Skin epidermis (tissue), 12 donors: Measurements from ENCODE around the gene SFTPA2.
"Not testable (repeated sequence)": the region's sequence is repeated elsewhere in the genome, so short reads cannot be mapped to it uniquely, and the experiment has no call there.

ENCODE experiments used
- H3K27ac ChIP-seq, 21 experiments: fragments of 200-600 bp; sonication (generic) in 11 of 21; one replicate each; pipeline ENCODE4 v1.5.0; 2020; ENCODE audit warnings: mild to moderate bottlenecking in 3 of 21, inconsistent platforms in 2 of 21, moderate library complexity in 2 of 21
- H3K4me3 ChIP-seq, 7 experiments: fragments of 200-600 bp; sonication (generic) in 2 of 7; one replicate each; pipeline ENCODE4 v1.5.0; 2020; ENCODE audit warnings: inconsistent platforms in 2 of 7, mild to moderate bottlenecking in 2 of 7, moderate library complexity in 1 of 7

SFTPA2 gene

DNA sequence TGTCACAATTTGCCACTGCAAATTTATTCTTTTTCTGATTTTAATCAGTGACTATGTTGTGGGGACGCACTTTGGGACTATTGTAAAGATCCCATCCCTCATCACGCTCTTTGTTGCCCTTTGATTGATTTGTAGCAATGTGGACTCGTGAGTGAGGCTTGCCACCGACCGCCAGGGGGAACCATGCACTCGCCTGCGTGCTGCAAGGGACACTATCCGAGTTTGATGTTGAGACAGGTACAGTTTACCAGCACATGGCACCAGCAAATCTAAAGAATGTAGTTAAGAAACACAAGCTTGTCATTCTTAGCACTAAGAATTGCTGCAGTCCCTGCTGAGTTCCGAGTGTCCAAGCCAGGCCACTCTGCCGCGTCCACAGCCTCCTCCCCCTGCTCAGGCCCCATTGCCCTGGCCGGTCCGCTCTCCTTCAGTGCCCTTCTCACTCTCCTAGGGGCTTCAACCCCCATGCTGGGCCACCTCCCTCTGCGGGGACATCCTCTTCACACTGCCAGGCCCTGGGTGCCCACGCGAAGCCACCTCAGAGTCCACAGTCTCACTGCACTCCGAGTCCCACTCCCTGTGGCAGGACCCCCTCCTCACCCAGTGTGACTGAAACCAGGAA lies 2.0 kb upstream of the SFTPA2 start:
- no peak overlapping the region for H3K4me3 ChIP-seq
- no peak overlapping the region for H3K27ac ChIP-seq

DNA sequence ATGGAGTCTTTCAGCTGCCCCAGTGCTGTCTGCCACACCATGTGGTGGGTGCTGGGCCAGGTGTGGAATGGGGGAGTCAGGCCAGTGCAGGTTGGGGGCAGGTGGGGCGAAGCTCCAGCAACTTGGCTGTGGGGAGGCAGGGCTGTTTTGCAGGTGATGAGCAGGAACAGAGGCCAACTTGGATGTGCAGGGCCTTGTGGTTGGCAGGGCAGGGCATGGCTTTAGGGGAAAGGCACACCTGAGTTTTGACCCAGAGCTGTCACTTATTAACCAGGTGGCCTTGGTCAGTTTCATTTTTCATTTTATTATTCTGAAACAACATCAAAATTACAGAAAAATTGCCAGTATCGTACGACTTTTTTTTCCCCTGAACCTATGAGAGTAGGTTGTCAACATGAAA lies 1.1 kb upstream of the SFTPA2 start:
- Histone ChIP-seq H3K27ac (no peak overlapping the region), H3K4me3 (no peak overlapping the region)

DNA sequence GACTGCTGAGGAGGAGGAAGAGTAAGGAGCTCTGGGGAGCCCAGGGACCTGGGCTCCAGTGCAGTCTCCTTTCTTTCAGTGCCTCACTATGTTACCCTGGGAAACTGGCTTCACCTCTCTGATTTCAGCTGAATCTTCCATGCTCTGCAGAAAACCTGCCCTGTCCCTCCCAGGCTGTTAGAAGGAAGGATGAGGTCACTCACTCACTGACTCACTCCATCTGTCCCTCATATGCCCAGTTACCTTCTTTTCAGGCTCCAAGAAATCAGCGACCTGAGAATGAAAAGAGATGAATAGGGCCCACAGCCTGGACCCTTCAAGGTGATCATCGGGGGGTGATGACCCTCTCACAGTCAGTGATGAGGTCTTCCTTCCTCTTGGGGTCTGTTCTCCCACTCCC lies 481 bp downstream of the SFTPA2 start:
- H3K4me3 ChIP-seq: no peak overlapping the region
- no peak overlapping the region for H3K27ac ChIP-seq

DNA sequence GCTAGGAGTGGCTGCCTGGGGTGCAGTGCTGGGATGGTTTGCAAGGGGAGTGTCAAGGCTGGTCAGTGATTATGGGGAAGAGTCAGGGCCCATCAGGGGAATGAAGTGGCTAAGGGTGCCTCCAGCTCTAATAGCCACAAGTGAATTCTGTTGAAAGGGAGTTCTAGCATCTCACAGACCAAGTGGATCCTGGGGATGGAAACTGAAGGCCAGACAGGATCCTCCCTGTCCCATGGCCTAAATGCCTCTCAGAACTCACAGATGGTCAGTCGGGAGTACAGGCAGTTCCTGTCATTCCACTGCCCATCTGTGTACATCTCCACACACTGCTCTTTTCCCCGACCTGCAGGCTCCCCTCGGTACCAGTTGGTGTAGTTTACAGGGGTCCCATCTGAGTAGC lies 3.2 kb downstream of the SFTPA2 start:
- H3K4me3 ChIP-seq, H3K27ac ChIP-seq: not testable (repeated sequence)

DNA sequence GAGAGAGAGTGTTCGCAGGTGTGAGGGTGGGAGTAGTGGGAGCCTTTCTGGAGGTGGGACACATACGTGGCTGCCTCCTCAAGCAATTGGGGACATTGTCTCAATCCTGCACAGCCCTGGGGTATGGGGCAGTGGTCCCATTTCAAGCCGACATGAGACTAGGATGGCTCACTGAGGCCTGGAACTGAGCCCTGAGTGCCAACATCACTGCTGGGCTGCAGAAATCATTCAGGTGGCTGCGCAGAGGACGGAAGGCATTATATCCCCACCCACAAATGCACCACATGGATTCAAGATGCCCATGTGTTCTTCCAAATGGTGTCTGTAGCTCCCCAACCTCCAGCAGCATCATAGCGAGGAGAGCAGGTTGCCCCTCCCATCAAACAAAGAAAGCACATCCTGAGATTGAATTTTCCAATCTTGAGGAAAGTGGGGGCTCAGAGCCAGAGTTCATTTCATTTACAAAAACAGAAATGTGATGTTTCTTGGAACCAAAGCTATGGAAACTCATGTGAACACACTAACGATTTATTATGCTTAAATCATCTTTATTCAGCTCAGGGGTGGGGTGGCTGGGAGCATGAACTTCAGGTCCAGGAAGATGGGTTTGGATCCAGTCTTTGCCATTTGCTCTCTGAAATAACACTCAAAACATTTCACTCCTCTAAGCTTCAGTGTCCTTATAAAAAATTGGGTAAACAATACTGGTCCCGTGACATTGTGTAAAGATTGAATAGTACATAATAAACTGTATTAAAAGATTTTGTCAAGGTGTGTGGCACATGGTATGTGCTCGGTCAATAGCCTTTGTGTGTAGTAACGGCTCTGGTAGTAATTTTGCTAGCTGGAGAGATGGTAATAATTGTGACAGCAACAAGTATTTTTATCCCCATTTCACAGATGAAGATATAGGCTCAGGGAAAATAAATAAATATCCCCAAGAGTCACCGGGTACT lies 4.6 kb downstream of the SFTPA2 start:
- H3K4me3 ChIP-seq: no peak overlapping the region
- H3K27ac ChIP-seq: no peak overlapping the region

DNA sequence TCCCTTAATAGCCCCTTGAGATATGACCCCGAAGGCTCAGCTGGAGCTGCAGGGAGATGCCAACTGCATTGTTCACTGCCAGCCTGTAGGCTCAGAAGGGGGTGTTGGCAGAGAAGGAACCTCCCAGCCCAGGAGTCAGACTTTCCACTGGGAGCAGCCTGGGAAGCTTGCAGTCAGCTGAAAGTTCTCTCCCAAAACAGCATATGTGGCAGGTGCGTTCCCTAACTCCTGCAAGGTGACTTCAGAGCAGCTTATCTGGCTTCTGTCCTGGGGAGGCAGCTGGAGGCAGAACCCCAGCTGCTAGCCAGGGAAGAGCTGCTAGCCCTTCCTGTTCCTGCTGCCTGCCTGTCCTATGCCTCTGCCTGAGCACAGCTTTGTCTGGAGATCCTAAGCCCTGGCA lies 8.1 kb downstream of the SFTPA2 start:
- H3K4me3 ChIP-seq: no peak overlapping the region
- no peak overlapping the region for H3K27ac ChIP-seq

DNA sequence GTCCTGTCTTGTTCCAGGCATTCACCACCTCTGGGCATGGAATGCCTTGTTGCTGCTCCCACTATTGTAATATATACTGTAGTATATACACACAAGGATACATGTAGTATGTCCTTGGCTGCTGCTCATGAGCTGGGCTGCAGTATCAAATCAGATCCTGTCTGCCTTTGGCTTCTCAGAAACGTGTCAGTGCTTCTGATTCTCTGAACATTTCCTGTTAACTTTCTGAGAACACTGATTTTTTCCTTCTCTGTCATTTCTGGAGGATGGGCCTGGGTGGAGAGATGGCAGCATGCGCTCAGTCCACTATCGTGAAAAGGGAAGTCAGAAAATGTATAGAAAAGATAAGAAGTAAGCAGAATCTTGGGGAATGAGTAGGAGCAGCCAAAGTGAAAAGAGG lies 12.2 kb downstream of the SFTPA2 start:
- Histone ChIP-seq H3K4me3 (no peak overlapping the region), H3K27ac (no peak overlapping the region)

DNA sequence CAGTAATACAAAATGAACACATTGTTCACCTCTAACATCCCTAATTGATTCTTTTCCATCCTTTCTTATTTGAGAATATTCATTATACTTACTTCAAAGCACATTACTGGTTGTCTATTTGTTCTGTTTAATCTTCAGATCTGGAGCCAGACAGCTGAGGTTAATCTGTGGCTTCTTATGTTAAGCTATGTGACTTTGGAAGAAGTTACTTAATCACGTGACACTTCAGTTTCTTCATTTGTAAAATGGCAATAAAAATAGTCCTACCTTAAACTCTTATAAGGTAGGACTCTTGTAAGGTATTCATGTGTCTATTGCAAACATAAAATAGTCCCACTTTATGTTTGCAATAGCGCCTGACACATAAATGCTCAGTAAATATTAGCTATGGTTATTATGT lies 13.1 kb downstream of the SFTPA2 start:
- H3K27ac ChIP-seq, H3K4me3 ChIP-seq: not testable (repeated sequence)

DNA sequence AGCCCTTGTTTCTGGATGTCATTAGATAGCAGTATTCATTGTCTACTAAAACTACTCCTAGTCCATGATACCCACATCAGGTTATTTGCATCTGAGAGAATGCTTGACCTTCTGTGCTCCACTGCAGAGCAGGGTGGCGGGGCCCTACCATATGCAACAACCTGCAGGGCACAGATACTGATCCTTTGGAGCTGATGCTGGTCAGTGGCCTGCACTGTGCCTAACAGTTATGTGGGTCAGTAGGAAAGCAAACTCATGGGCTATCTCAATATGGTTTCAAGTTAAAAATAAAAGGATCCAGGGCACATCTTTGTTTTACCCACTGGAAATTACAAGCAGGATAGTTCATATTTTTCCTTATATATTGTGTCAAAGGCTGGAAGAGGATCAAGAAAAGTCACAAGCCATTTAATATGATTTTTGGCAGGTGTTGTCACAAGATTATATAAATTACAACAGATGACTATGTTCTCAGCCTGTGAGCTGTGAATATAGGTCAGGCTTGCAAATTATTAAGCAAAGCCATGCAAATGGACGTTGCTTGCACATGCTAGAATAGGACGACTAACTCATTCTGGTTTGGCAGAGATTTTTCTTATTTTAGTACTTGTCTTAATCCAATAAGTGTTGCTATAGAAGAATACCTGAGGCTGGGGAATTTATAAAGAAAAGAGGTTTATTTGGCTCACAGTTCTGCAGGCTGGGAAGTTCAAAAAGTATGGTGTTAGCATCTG lies 15.1 kb downstream of the SFTPA2 start:
- not testable (repeated sequence) for H3K4me3 ChIP-seq

DNA sequence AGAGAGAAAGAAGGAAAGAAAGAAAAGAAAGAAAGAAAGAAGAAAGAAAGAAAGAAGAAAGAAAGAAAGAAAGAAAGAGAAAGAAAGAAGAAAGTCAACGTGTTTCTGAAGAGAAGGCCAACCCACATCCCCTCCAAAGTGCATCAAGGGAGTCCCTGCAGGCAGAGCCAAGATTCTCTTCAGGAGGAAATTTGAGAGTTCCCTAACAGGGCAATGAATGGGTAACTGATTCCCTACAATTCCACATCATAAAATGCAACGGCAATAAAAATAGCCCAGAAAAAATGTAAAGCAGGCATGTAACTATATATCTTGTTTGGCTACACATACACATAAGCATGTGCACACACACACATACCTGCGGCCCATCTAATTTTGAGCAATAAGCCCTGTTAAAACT lies 15.8 kb downstream of the SFTPA2 start:
- not testable (repeated sequence) for H3K27ac ChIP-seq, H3K4me3 ChIP-seq

More for the DNA sequence above, 15.1 kb downstream of the SFTPA2 start:
- not testable (repeated sequence) for H3K27ac ChIP-seq

DNA sequence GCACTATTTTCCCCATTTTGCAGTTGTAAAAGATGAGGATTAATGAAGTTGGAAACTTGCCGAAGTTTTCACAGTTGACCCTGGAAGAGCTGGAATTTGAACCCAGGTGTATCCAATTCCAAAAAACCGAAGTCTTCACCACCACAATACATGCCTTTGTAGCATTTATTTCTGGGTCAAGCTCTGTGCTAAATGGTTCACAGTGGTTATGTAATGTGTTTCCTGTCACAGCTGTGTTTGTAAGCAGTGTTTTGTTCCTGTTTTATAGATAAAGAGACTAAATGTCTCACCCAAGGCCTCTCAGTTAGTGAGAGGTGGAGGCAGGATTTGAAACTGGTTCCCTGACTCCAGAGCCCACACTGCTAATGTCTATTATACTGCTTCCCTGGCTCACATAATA lies 17.6 kb downstream of the SFTPA2 start:
- no peak overlapping the region for H3K27ac ChIP-seq
- no peak overlapping the region for H3K4me3 ChIP-seq

DNA sequence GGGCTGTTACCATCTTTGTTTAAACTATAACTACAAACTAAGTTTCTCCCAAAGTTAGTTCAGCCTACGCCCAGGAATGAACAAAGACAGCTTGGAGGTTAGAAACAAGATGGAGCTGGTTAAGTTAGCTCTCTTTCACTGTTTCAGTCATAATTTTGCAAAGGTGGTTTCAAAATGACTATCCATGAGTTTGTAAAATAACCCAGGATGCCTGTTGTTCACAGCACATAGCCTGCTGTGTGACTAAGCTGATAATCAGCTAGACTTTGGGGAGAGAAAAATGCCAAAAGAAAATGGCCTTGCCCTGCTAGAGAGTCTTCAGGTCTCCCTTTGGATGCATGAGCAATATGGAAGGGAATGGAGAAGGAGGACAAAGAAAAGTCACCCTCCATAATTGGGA lies 19.3 kb downstream of the SFTPA2 start:
- H3K27ac ChIP-seq, H3K4me3 ChIP-seq: not testable (repeated sequence)

DNA sequence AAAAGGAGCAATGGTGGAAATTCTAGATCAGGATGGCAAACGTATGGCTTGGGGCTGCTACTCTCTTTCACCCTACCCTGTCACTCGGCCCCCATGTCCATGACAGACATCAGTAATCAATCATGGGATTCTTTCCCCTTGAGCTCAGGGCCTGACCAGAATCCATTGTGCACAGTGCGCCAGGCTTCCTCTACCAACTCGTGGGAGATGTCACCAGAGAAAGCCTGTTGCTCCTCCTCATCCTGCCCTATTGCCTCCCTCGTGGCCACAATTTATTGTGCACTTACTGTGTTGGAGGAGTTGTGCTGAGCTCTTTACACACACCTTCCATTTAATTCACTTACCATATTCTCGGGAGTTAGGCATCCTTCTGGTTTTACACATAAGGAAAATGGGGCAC lies 21.9 kb downstream of the SFTPA2 start:
- not testable (repeated sequence) for H3K4me3 ChIP-seq, H3K27ac ChIP-seq

DNA sequence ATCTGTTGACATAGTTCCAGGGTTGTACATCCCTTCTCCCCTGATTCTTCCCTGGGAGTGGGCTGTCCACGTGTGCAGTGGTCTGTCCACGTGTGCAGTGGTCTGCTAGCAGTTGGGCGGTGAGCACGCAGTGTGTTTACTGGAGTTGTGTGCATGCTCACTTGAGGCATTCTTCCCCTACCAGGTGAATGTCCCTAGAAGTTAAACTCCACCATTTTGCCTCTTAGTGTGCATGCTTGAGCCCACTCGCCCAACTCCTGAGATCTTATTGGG lies 26.4 kb downstream of the SFTPA2 start:
- not testable (repeated sequence) for H3K4me3 ChIP-seq, H3K27ac ChIP-seq

DNA sequence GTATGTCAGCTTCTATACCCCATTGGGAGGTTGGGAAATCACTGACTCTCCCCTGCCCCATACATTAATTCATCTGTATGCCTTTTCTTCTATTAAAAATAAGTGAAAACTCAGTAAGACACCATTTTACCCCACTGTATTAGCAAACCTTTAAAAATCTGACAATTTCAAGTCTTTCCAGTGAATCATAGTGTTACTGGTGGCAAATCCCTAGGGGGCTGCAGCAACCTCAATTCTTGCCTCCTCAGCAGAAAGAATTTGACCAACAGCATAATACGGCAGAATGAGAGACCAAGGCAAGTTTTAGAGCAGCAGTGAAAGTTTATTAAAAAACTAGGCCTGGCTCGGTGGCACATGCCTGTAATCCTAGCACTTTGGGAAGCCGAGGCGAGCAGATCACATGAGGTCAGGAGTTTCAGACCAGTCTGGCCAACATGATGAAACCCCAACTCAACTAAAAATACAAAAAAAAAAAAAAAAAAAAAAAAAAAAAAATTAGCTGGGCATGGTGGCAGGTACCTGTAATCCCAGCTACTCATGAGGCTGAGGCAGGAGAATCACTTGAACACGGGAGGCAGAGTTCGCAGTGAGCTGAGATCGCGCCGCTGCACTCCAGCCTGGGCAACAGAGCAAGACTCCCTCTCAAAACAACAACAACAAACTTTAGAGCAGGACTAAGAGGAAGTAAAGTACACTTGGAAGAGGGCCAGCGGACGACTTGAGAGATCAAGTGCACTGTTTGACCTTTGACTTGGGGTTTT lies 26.9 kb downstream of the SFTPA2 start:
- H3K4me3 ChIP-seq, H3K27ac ChIP-seq: not testable (repeated sequence)

DNA sequence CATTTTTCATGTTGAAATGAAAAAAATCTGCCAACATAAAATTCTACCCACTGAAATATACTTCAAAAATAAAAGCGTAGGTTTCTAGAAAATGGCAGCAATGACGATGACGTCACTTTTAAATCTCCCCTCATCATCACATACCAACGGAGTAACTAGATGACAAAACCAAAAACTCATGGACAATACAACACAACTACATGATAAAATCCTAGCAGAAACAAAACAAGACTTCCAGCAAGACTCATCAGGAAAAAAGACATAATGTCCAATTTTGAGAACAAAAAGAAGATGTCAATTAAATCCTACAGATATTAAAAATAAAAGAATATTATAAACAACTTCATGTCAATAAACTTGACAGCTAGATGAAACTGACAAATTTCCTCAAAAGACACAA lies 31.9 kb downstream of the SFTPA2 start:
- H3K4me3 ChIP-seq, H3K27ac ChIP-seq: not testable (repeated sequence)

DNA sequence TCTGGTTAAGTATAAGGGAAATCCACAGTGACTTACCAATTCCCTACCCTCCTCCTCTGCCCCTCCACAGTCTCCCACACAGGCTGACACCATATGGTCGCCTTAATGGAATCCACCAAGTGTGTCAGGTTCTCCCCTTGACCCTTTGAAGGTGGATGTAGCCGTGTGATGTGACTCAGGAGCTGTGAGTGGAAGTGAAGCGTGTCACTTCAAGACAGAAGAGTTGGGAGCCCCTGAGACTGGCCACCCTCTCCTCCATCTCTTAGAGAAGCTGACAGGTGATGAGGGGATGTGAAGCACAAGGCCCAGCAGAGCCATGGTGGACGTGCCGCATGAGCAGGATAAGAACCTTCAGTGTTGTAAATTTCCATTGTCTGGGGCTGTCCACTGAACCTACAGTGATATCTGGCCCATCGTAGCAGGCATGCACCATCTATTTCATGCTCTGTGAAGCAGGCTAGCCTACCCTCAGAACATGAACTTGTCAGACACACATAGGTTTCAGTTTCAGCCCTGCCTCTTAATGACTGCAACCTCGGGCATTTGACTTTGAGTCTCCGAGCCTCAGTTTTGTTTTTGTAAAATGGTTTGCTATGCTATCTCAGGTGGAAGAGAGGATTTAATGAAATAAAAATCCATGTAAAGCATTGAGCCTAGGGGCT lies 35.0 kb downstream of the SFTPA2 start:
- H3K4me3 ChIP-seq, H3K27ac ChIP-seq: not testable (repeated sequence)

DNA sequence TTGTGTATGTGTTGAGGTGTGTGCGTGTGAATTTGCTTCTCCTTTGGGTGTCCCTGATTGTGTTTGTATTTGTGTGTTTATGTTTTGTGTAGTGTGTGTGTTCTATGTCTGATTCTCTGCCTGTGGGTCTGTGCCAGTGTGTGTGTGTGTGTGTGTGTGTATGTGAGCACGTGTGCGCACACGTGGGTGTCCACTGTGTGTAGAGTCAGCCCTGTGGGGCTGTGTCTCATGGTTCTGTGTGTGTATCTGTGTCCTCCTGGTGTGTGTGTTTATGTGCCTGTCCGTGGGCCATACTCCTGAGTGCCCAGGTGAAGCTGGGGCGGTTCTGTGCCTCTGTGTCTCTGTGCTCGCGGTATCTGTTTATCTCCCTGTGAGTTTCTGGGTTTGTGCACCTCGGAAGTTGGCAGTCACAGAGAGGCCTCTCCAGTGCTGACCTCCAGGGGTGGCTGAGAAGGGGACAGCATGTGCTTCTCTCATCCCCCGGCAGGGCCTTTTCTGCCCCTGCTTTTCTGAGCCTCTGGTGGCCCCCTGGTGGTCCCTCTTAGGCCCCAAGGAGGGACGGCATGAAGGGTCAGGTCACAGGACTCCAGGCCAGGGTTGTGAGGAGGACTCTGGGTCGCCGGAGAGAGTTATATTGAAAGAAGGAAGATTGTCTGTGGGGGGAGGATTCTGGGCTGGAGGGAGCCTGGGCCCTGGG lies 36.9 kb downstream of the SFTPA2 start:
- H3K4me3 ChIP-seq, H3K27ac ChIP-seq: not testable (repeated sequence)

DNA sequence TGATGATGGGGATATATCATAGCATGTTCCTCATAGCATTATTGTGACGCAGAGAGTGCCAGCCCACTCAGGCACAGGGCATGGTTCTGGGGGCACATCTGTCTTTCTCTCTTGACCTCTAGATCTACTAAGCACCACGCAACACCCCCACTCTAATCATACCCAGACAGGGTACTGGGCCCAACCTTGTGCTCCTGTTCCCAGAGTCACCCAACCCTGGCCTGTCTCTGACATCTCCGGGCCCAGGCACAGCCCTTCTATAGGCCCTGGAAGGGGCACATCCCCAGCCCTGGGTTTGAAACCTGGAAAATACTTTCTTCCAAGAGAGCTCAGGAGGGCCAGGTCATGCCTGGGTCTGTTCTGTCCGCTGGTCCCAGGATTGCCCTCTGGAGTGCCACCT lies 37.7 kb downstream of the SFTPA2 start:
- not testable (repeated sequence) for H3K4me3 ChIP-seq, H3K27ac ChIP-seq
